HG03064 (cell line): ENCODE measurements around the gene RASA1.

Experiments used
- ATAC-seq: cut with Tn5 transposase; IDR thresholded peaks from one replicate; pipeline ENCODE4 v1.9.1; 2021; ENCODE audit warnings: low read depth; ENCODE audit not compliant: unreplicated experiment

The RASA1 gene

DNA sequence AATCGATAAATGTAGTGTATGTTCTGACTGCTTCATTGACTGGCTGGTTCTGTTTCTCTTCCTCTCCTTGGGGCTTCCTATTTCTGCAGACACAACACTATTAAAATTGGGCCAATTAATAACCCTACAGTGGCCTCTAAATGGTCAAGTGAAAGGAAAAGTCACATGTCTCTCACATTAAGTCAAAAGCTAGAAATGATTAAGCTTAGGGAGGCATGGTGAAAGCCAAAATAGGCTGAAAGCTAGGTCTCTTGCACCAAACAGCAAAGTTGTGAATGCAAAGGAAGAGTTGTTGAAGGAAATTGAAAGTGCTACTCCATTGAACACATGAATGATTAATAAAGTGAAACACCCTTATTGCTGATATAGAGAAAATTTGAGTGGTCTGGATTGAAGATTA lies 86.8 kb downstream of the RASA1 start:
- ATAC-seq, result peak; percentile 88

DNA sequence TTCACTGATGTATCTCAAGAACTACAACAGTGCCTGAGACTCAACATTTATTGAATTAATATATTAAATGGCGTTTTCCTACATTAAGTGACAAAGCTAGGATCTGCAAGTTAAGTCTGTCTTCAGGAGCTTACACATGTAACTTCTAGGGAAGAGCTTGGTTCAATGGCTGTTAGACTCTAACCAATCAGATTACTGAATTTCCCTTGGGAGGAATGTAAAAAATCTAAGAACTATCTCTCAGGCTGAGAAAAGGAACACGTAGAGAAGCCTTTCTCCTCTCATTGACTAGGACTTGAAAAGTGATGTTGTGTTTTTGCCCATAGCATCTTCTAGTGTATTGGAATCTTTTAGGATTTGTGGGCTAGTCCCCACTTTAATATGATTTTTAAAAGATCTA lies 91.4 kb downstream of the RASA1 start:
- no peak for ATAC-seq

DNA sequence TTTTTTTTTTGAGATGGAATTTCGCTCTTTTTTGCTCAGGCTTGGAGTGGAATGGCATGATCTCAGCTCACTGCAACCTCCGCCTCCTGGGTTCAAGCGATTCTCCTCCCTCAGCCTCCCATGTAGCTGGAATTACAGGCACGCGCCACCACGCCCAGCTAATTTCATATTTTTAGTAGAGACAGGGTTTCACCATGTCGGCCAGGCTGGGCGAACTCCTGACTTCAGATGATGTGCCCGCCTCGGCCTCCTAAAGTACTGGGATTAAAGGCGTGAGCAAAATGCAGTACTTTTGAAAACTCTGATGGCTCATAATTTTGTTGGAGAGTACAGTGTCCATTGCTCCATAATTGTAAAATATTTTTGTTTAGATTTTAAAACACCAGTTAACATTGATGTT lies 92.4 kb downstream of the RASA1 start:
- no peak for ATAC-seq

DNA sequence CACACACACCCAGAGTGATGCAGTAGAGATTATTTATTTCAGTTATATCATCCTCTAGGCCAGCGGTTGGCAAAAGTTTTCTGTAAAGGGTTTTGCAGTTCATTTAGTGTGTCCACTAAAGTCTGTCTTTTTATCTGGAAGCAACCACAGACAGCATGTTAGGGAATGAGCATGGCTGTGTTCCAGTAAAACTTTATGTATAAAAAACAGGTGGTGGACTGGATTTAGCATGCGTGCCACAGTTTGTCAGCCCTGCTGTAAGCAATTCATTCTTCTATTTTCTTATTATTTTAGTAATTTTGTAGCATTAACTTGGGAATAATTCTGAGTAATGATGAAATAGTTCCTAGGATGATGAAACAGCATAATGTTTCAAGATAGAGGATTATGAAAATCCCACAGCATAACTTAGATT lies 93.4 kb downstream of the RASA1 start:
- ATAC-seq, result no peak

DNA sequence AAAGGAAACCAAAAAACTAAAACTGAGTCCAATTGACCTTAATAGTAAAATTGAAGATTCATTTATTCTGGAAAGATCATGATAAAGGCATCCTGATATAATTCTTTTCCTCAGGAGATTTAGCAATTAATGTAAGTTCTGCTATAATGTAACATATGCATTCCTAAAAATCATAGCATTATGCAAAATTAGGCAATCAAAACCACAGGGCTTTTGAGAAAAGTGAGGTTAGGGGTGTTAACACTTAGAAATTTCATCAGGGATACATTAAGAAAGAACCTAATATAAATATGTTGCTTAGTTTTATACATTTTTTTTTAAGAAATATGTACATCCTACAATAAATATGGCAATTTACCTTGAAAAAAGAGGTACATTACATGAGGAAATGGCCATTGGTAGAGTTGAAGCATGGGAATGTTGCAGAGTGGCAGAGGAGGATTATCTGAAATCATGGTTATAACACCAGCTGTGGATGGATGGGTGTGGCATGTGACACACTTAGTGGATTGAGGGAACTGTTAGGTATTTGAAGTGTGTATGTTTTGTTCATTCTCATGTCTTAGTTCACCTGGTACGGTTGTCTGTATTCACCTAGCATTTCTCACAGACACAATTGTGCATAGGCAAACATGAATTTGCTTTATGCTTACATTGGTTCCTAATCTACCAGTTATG lies 94.0 kb downstream of the RASA1 start:
- ATAC-seq, result no peak

DNA sequence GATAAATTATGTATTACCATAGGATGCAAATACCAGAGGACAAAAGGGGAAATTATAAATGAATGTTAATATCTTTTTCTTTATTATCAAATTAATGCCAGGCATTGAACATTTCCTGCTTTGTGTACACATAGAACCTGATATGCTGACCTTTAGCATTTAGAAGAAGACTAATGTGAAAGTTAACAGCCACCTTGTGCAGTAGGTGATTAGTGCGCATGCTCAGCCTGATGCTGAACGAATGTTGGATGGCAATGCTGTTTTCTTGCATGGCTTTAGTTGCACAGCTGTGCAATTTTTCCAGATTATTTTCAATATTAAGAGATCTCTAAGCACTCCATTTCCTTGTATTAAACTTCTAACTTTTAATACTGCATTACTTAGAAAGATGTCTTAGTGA lies 99.6 kb downstream of the RASA1 start:
- ATAC-seq, result no peak

DNA sequence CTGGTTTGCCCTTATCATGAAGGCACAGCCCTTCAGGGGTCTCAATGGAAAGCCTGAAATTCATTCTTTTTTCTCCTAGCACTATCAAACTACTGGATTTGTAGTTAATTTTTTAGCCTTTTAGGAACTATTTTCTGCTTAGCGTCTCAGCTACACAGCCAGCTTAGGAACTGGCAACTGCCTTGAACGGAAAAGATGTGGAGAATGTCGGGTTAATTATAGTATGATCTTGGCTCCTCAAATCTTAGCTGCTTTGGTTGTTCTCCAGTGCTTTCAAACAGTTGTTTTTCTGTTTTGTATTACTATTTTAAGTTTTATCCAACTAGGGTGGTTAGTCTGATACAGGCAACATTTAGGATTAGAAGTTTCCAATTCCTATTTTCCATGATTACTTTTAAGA lies 100.9 kb downstream of the RASA1 start:
- ATAC-seq, result no peak

DNA sequence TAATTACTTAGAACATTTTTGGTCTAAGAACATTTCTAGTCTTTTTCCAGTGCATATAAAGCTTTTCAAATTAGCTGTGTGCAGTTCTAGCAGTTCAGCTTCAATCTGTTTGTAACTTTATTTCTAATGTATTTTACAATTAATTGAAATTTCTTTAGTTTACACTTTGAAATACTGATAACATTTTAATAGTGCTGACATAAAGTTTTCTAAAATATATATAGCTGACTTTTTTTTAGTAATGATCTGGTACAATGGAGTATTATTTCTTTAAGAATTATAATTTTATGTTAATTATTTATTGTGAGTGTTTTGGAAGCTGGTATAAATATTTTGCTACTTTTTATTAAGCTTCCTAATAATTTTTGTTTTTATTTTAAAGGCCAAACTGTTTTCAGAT lies 101.7 kb downstream of the RASA1 start:
- ATAC-seq, result no peak

DNA sequence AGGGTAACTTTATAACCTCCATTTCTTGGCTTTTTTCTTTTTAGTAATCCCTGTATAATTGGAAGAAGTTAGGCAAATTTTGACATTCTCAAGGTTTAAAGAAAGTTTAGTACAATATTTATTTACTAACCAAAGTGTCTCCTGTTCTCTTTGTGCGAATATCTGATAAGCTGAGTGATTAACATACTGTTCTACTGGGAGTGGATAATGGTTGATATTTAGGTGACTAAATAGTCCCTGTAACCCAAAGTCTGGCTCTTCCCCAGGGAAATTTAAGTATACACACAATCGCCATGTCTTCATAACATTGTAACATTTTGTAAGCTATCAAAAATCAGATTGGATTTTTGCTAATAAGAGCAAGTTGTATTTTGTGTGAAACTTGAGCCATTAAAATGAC lies 105.0 kb downstream of the RASA1 start:
- ATAC-seq, result no peak

DNA sequence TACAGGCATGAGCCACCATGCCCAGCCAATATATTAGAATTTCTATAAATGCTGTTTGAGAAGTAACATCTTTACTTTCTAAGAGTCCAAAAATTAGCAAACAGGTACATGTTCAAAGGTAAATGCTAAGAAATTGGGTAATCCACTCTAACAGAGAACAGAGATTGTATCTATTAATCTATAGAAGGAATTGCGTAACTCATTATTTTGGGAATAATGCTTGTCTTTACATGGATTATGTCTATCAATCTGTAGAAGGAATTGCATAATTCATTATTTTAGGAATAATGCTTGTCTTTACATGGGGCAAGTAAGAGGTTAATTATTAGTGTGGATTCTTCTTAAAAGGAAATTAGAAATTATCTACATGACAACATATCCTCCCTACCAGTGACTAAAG lies 114.5 kb downstream of the RASA1 start:
- ATAC-seq, result no peak

DNA sequence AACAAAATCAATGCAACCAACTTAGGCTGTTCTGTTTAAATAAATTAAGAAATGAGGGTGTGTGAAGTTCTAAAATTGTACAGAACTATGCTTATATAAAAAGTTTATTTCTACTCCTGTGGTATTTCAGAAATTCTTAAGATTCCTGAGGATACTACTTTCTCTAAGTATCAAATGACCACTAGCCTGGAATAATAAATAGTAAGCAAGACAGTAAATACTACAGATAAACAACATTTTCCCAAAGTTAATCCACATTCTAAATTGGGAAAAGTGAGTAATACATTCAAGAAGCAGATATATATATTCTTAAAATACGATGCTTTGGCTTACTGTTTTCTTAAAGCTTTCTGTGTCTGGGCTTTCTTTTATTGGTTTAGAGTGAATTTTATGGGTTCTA lies 115.5 kb downstream of the RASA1 start:
- no peak for ATAC-seq

DNA sequence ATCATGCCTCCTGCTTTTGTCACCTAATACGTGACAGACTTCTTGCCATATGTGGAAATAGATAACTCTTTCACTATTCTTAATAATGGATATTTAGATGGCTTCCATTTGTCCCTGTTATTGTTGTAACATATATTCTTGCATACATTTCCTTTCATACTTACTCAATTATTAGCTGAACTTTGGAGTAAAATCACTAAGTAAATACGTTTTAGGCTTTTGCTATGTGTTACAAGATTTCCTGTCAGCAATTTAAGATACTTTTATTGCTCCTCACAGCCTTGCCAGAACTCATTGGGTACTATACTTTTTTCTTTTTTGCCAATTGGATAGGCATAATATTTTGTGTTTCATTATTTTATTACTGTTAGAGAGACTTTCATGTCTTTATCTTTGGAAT lies 118.1 kb downstream of the RASA1 start:
- ATAC-seq, result no peak

DNA sequence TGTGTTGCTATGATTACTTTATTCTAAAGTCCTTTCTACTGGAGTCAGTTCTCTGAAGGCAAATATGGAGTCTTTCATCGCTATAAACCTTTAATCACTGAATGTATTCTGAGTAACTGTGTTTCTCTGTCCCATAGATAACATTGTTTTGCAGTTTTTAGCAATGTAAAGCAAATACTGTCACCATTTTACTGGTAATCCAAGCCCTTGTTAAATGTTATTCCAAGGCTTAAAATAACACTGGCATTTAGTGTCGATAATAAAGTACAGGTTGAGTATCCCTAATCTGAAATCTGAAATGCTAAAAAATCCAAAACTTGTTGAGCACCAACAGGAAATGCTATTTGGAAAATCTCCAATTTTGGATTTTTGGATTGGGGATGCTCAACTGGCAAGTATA lies 120.4 kb downstream of the RASA1 start:
- ATAC-seq, result no peak

DNA sequence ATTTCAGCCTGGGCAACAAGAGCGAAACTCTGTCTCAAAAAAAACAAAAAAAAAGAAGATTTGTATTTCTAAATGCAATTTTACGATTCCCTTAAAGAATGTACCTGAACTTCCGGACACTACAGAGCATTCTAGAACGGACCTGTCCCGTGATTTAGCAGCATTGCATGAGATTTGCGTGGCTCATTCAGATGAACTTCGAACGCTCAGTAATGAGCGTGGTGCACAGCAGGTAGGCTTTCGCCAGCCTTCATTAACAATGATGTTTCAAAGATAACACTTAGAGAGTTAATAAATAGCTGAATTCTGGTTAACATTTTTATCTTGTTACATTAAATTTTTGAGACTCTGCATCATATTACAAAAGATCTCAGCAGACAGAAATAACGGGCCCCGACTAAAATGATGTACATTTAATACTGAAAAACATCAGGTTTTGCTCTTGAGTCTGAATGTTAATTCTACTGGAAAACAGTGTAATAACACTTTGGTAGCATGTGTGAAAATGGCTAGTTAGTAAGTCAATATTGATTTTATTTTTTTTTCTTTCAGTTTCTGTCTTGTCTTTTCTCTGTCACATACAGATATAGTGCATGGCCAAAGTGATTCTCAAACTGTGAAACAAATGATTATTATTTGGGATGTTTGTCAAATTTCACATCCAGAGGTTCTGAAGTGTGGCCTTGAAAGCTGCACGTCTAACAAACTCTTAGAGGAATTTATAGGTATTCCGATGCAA lies 121.8 kb downstream of the RASA1 start:
- no peak for ATAC-seq

DNA sequence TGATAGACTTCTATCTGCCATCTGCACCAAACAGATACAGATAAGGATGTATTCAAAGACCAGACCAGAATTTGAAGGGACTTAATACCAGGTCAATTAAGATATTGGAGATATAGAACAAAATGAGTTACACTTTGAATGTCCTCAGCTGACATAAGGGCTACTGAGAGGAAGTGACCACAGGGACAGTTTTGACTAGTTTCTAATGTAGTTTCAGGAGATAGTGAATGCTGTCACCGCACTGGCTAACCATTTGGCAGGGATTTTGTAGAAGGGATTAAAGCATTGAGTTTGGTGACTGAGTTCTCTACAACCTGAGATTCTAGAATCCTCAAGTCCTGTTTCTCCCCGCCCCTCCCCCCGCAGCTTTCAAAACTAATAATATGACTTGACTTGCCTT lies 122.4 kb downstream of the RASA1 start:
- ATAC-seq, result no peak

DNA sequence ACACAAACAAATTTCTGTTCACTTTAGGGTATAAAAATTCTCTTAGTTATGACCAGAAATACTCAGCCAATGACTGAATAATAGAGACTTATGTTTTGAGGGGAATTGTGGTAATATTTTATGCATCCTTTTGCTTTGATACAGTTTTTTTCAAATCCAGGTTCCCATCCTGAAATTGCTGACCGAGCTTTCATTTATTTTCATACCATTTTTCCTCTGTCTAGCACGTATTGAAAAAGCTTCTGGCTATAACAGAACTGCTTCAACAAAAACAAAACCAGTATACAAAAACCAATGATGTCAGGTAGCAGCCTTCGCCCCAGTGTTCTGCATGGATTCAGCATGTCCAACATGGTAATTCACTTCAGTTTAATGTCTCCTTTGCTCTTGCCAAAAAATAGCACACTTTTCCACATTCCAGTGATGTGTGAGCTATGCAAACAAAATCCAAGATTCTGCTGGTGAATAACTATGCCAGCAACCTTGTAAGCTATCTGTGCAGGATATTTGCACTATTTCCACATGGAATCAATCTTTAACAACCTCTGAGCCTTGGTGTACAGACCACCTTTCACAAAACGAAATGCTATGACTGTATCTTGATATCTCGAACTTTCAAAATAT lies 123.0 kb downstream of the RASA1 start:
- no peak for ATAC-seq

DNA sequence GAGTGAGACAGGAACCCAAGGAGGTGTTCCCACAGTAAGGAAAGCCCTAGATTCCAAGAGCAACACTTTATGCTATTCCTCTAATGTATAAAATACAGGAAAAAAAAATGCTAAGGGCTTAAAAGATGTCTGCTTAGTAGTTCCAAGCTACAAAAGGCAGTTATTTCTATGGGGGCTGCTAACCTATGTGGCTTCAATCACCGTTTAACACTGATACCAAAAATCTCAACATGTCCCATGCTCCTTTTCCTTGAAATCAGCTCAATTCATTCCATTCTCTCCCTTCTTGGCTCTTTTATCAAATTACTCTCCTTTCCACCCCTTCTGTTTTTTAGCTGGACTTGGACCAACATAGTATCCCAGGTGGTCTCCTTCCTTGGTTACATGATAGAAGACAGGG lies 124.5 kb downstream of the RASA1 start:
- ATAC-seq, result no peak

DNA sequence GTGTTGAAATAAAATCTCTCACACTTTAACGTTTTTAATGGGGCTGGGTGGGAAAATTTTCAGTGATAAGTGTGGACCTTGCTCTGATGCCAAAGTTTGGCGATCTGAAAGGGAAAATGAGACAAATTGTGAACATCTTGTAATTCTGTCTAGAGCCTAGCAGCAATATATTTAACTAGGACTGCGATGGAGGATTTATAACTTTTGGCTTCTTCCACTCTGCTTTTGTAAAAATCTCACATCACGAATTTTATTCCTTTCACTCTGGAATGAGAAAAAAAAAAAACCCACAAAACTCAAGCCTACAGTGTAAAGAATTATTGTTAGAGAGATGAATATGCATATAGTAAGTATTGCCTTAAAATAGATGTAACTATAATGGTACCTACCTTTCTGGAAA lies 125.1 kb downstream of the RASA1 start:
- no peak for ATAC-seq

DNA sequence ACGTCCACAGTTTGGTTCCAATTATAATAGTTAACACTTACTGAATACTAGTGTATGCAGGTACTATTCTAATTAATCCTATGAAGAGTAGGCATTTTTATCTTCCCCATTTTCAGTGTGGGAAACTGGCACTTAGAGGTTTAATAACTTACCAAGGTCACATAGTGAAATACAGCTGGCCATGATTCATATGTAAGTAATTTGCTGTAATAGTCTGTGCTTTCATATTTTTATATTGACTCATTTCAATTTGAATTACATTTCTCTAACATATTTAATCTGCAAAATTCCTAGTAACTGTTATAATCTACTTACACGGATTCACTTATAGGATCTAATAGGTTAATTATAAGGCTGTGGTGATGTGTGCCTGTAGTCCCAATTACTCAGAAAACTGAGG lies 125.6 kb downstream of the RASA1 start:
- ATAC-seq, result no peak

DNA sequence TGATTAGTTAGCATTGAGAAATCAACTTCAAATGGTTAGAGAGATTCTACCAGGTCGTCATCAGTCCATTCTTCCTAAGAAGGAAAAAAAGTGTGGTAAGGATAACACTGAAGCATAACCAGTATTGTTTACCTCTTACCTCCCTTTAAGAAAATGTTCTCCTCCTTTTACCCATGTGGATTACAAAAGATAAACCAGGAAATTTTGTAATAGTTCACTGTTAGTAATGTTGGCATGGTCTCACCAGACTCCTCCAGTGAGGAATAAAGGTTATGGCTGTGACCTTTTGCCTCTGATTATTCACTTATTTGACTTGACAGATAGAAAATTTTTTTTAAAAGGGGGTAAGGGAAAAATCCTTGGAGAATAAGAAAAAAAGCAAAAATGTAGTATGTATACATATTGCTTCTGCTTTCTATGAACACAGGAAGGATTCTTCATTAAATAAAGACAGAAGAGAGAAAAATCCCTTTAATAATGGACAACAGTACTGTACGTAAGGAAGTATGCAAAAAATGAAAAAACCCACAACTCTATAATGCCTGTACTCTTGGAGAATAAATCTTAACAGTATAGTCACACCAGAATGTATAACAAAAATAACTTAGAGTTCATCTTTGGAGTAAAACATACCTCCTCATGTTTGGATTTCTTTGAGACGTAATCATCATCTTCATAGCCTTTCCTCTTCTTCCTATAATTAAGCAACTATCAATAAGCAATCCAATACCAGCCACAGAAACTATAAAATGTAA lies 126.9 kb downstream of the RASA1 start:
- no peak for ATAC-seq

DNA sequence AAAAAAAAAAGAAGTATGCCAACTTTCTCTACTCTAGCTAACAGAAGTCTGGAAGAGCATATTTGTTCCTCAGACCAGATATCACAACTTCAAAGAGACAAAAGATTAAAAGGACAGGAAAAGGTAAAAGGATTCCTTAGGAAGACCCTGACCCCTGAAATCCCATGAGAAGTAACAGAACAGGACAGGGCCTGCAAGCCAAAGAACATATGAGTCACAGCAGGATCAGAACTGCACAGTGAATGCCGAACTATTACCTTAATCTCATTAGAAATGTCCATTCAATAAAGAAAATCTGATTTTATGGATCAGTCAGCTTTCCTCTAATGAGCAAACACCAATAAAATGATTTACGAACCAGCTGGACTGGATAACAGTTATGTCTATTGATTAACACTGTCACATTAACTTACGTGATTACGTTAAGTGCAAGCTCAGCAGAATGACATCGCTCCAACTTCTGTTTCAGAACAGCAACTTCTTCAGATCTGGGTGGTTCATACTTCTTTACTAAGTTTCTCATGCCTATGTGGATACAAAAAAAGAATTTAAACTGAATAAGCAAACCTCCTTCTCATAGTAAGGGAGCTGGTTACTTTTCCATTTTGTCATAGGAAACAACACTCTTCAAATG lies 131.4 kb downstream of the RASA1 start:
- ATAC-seq, result no peak
